GM21360 (cell line): ENCODE data around the gene PLBD2.

Source experiments
- ATAC-seq: cut with Tn5 transposase; IDR thresholded peaks from one replicate; pipeline ENCODE4 v1.9.1; 2021; ENCODE audit warnings: mild to moderate bottlenecking, moderate library complexity; ENCODE audit not compliant: unreplicated experiment

PLBD2 gene

DNA sequence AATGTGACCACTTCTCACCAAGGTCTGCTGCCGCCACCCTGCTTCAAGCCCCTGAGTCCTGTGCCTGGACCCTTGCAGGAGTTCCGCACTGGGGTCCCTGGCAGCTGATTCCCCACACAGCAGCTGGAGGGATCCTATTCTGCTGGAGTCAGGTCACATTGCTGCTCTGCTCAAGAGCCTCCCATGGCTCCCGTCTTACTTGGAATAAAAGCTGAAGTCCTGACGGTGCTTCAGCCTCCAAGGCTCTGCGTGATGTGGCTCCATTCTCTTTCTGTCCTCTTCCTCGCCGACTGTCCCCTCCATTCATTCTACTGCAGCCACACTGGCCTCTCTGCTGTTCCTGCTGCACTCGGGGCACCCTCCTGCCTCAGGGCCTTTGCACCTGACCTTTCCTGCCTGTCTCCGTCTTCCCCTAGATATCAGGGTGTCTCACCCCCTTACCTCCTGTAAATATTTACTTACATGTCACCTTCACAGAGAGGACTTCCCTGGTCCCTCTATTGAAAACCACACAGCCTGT lies 56.2 kb downstream of the PLBD2 start:
- no peak for ATAC-seq

DNA sequence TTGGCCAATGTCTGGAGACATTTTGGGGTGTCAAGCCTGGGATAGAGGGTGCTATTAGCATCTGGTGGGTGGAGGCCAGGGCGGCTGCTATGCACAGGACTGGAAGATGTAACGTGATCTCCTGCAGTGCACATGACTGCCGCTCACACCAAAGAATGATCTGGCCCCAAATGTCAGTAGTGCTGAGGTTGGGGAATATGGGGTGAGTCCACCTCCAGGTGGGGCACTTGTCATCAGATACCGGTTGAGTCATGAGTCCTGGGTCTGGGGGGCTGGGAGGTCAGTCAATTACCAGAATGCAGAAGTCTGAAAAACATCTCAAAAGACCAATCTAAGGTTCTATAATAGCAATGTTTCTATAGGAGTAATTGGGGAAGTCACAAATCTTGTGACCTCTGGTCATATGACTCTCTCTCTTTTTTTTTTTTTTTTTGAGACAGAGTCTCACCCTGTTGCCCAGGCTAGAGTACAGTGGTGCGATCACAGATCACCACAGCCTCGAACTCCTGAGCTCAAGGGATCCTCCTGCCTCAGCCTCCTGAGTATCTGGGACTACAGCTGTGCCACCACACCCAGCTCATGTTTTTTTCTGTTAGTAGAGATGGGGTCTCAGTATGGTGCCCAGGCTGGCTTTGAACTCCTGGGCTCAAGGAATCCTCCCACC lies 57.8 kb downstream of the PLBD2 start:
- ATAC-seq, result no peak

DNA sequence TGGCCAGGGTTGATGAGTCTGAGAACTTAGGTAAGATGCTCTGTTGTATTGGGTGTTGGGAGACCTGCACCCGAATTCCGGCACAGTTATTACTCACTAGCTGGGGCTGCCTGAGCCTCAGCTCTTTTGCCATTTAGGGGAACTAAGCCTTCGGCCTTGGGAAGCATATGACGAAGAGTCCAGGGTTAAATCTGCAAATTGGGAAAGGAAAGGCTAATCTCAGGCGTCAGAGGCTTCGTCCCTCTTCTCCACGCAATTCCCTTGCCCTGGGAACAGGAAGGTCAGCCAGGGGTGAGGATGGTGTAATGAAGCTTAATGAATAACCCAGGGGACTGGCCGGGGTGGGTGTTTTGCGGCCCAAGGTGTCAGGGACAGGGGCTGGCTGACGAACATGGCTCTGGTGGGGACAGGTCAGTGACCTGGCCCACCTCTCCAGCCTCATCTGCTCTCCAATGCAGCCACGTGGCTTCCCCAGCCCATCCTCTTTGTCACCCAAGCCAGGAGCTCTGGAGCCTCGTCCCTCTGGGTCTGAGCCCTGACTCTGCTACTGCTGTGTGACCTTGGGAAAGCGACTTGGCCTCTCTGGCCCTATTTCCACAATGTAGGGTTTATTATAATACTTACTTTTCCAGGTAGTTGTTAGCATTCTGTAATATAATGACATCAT lies 60.0 kb downstream of the PLBD2 start:
- no peak for ATAC-seq

DNA sequence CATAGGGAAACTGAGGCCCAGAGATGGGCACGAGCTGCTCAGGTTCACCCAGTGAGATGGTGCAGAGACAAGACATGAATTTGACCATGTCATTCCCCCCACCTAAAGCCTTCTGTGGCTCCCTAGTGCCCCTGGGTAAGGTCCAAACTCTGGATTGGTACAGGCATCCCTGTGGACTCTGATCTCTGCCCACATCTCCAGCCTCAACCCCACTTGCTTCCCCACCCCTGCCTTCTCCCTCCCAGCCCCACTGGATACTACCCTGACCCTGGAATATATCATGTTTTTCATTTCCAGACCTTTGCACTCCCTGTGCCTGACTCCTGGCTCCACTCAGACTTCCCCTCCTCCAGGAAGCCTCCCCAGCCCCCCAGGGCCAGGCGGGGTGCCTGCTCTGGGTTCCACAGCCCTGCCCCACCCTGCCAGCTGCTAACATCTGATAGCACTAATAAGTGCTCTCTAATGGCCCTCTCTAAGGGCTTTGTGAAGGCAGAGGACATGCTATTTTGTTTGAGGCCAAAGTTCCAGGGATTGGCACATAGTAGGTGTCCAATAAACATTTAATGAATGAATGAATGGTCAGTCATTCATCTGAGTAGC lies 62.7 kb downstream of the PLBD2 start:
- no peak for ATAC-seq

DNA sequence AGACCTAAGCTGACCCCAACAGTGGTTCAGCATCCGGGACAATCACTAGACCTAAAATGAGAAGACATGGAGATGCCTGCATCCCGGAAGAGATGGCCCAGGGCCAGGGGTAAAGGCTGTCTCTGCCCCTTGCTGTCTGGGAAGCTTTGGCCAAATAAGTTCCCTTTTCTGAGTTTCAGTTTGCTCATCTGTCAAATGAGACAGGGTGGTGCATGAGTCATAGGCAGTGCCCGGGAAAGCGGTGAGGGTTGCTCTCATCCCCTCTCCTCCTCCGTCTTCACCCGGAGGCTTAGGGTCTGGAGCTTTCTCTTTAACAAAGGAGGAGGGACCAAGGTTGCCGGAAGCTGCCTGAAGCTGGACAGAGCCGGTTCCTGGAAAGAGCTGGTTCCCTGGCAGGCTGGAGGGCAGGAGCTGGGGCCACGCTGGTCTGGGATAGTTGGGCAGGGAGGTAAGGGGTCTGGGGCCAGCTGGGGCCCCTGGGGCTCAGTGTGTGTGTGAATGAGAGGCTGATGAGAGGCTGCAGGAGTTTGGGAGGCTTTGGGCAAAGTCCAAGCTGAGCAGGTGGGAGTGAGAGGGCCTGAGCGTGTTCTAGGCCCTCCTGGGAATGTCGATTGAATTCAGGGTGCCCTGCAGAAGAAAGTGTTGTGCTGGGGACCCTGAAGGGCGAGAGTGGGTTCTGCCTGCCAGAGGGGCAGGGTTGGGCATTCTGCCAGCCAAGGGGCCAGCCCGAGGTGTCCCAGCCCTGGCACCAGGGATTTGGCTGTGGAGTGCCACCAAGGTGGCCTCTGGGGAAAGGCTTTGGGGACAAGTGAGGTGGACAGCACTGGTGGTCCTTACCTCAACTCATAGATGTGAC lies 63.9 kb downstream of the PLBD2 start, which contains the start of gene SDSL:
Gene SDSL (plus strand): TSS at position 351 of the 856 bp plus-strand sequence. CDS start 5,603 bp downstream, outside the sequence.
- ATAC-seq, result peak; percentile 78

DNA sequence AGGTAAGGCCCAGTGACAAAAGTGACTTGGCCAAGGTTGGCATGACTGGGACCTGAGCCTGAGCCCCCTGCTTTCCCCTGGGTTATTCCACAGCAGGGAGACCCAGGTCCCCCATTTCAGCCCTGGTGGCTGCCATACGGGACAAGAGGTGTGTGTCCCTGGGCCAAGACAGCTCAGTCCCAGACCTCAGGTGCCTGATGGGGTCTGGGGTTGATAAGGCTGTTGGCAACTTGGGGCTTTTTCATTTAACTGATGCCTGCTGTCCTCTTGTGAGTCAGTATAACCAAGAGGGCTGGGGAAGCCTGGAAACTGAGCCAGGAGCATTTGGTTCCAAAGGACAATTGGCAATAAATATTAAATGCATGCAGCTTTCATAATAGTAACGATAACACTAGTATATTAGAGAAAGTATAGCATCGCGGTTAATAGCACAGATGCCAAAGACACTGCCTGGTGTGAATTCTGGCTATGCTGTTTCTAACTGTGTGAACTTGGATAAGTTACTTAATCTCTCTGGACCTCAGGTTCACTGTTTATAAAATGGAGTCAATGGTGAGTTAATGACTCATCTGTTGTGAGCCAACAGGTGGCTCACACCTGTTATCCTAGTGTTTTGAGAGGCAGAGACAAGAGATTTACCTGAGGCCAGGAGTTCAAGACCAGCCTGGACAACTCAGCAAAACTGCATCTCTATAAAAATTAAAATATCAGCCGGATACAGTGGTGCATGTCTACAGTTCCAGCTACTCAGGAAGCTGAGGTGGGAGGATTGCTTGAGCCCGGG lies 64.7 kb downstream of the PLBD2 start:
- no peak for ATAC-seq

DNA sequence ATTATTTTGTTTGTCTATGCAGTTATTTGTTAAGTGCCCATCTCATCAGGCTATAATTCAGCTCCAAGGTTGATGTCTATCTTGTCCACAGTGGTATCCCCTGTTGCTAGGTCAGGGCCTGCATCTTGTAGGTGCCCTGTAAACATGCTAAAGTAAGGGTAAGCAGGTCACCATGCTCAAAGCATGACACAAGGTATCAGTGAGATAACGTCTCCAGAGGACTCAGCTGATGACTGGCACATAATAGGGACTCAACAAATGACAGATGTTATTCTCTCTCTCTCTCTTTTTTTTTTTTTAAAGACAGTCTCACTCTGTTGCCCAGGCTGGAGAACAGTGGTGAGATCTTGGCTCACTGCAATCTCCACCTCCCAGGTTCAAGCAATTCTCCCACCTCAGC lies 66.1 kb downstream of the PLBD2 start:
- ATAC-seq, result no peak

DNA sequence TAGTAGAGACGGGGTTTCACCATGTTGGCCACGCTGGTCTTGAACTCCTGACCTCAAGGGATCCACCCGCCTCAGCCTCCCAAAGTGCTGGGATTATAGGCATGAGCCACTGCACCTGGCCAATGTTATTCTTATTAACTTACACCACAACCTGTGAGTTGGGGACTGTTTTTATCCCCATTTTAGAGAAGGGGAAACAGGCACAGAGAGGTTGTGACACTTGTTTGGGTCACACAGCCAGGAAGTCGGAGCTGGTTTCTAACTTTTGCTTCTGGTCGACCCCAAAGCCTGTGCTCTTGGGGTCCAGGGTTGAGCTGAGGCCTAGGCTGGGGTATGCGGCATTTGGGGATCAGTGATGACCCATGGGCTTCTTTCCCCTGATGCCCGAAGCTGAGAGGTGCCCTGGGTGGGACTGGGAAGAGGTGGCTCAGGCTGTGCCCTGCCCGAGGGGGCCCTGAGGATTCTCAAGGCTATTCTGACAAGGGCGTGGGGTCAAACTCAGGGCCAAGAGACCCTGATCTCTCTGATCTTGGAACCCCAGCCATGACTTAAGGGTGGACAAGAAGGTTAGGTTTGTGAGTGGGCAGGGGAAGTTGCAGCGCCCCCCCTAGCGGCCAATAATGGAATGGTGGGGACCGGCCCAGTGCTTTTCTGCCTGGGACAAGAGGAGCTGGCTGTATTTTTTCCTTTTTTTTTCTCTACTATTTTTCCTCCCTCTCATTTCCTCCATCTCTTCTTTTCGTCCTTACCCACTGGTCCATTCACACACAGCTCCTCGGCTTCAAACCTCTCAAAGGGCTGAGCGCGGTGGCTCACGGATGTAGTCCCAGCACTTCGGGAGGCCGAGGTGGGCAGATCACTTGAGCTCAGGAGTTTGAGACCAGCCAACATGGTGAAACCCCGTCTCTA lies 66.8 kb downstream of the PLBD2 start:
- ATAC-seq, result no peak

DNA sequence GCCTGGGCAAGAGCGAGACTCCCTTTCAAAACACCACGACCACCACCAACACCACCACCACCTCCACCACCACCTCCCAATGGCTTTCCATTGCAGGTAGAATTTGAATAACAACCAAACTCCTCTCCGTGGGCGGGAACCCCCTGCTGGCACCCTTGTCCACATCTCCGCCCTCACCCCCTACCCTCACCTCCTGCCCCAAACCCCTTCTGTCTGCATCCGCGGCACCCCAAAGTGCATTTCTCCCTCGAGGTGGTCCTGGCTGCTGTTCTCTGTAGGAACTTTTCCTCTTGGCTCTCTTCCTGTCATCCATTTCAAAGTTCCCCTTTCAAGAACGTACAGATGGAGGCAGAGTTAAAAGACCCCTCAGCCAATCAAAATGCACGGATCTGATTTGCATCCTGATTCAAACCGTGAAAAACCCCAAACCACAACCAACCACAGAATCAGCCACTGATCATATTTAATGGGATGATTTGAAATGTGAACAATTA lies 67.6 kb downstream of the PLBD2 start:
- no peak for ATAC-seq

DNA sequence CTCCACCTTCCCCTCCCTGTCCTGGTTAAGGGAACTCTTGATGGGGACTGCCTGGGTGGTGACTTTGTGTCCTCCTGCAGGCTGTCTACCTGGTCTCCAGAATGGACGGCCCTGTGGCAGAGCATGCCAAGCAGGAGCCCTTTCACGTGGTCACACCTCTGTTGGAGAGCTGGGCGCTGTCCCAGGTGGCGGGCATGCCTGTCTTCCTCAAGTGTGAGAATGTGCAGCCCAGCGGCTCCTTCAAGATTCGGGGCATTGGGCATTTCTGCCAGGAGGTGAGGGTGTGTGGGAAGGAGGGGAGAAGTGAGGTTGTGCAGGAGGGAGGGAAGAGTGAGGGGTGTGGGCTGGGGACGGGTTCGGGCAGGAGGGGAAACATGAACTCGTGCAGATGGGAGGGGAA lies 69.5 kb downstream of the PLBD2 start:
- ATAC-seq, result no peak

DNA sequence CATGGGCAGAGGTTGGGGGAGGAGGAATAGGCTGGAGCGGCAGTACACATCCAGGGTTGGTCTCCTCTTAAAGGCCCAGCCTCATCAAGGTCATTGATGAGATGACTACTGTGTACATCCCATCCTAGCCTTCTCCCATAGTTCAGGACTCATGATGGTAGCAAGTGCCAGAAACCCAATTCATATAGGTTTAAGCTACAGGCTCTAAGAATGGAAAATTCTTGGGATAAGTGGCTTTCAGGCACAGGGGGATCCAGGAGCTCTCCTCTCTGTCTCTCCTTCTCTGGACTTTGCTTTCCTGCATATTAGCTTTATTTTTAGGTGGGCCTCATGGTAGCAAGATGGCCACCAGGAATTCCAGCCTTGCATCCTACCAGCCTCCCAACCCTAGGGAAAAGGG lies 70.1 kb downstream of the PLBD2 start:
- ATAC-seq, result no peak

DNA sequence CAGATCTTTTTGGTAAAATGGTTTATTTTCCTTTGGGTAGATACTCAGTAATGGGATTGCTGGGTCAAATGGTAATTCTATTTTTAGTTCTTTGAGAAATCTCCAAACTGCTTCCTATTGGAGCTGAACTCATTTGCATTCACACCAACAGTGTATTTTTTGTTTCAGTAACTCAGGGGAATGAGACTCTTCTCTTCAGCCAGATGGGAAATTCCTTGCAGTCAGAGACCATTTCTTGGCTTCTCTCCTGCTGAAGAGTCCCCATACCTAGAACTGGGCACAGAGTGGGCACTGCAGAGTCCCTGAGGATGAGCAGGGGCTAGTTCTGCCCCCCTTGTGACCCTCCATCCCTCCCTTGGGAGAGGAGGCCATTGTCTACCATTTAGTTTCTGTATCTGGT lies 74.6 kb downstream of the PLBD2 start:
- ATAC-seq, result no peak

DNA sequence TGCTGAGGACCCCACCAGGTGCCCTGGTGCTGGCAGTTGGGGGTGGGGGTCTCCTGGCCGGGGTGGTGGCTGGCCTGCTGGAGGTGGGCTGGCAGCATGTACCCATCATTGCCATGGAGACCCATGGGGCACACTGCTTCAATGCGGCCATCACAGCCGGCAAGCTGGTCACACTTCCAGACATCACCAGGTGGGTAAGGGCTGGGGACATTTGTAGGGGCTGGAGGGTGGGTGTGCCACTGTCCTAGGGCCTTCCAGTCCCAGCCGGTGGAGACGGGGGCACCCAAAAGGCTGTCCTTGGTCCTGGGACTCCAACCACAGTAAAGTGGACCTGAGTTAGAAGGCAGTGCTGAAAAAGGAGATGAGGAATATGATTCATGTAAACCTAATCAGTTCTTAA lies 77.0 kb downstream of the PLBD2 start:
- ATAC-seq, result no peak

DNA sequence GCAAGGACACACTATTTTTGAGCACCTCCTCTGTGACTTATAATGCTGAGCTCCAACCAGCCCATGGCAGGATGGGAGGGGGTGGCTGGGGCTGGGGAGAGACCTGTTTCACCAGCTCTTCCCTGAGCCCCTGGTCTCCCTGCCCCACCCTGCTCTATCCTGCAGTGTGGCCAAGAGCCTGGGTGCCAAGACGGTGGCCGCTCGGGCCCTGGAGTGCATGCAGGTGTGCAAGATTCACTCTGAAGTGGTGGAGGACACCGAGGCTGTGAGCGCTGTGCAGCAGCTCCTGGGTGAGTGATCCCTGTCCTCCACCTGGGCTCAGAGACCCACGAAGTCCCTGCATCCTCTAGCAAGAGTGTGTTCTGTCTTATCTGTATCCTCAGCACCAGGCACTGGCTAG lies 78.2 kb downstream of the PLBD2 start:
- no peak for ATAC-seq

DNA sequence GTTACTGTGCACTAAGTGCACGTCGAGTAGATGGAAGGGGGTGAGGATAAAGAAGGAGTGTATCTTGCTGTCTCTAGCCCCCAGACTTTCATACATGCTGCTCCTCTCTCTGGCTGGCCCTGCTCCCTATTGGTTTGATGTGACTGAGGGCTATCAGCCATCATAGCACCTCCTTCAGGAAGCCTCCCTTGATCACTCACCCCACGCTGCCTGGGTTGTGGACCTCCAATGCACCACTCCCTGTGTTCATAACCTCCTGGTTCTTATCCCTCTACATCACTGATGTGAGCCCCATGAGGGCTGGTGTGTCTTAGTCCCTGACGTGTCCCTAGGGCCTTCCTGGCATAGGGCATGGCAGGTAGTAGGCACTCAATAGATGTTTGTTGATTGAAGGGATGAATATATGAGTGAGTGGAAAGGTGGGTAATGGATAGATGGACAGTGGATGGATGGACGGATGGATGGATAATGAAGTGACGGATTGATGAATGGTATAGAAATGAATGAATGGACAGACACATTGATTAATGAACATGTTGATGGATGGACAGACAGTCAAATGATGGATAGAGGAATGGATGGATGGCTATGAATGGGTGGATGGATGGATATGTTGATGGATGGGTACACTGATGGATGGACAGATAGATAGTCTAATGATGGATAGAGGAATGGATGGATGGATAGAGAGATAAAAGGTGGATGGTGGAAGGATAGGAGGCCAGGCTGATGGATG lies 78.8 kb downstream of the PLBD2 start:
- ATAC-seq, result no peak

DNA sequence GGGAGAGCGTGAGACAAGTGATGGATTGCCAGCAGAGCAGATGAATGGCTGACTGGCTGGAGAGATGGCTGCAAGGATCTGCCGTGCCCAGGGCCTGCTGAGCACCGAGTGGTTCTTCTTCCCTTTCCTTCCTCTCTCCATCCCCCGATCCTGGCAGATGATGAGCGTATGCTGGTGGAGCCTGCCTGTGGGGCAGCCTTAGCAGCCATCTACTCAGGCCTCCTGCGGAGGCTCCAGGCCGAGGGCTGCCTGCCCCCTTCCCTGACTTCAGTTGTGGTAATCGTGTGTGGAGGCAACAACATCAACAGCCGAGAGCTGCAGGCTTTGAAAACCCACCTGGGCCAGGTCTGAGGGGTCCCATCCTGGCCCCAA lies 79.3 kb downstream of the PLBD2 start:
- ATAC-seq, result no peak

DNA sequence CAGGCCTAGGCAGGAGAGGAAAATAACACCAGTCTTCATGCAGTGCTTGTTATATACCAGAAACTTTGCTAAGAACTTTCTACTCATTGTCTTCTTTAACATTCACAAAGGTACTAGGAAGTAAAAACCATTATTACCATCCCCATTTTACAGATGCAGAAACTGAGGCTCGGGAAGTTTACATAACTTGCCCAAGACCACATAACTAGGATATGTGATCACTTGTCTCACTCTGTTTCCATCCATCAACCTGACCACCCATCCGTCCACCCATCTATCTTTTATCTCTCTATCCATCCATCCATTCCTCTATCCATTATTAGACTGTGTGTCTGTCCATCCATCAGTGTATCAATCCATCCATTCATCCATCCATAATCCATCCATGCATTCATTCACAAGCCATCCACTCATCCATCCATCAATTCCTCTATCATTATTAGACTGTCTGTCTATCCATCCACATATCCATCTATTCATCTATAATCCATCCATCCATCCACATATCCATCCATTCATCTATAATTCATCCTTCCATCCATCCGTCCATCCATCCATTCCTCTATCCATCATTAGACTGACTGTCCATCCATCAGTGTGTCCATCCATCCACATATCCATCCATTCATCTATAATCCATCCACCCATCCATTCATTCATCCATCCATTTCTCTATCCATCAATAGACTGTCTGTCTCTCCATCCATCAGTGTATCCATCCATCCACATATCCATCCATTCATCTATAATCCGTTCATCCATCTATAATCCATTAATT lies 80.3 kb downstream of the PLBD2 start:
- no peak for ATAC-seq

DNA sequence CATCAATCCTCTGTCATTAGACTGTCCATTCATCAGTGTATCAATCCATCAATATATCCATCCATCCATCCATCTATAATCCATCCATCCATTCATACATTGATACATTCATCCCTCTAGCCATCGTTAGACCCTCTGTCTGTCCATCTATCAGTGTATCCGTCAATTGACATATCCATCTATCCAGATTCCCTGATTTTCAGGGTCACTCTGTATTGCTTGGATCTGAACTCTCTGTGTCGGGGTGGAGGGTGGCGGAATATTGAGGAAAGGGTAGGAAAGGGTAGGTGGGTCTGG lies 80.9 kb downstream of the PLBD2 start:
- no peak for ATAC-seq
